GM21786 (cell line): ENCODE data around the gene APP.

ENCODE experiments used
- ATAC-seq: cut with Tn5 transposase; IDR thresholded peaks from one replicate; pipeline ENCODE4 v1.9.1; 2021; ENCODE audit not compliant: unreplicated experiment

The APP gene

GRCh38 chr21:25837533-25838265 is 332.9 kb downstream of the APP start:
- ATAC-seq: no peak

- no peak for ATAC-seq
Observed at GRCh38 chr21:25836396-25836795, 334.2 kb downstream of the APP start.

GRCh38 chr21:25834381-25834780 is 336.2 kb downstream of the APP start:
- ATAC-seq: no peak

GRCh38 chr21:25831300-25831960 is 339.1 kb downstream of the APP start:
- no peak for ATAC-seq
